Neural cell (in vitro differentiated cells): ENCODE data around the gene CDT1. TPM values are rescaled to one million over a fixed set of nuclear protein-coding genes. Genes with fewer than 3 reads are reported as not detected.

ENCODE experiments used
- H2AFZ ChIP-seq: fragments of 200-600, 300-800 bp; sonication (generic), shearing (Covaris generic); 2 replicates; pipeline ENCODE4 v1.6.0; 2014; ENCODE audit warnings: low read depth, mild to moderate bottlenecking, antibody characterized with exemption, low read length, moderate library complexity
- H3F3A ChIP-seq: fragments of 200-600 bp; shearing (Covaris generic); 2 replicates; pipeline ENCODE4 v1.6.1; 2016; ENCODE audit warnings: mild to moderate bottlenecking, moderate library complexity, mixed read lengths, antibody characterized with exemption, low read length; ENCODE audit not compliant: insufficient read depth, poor library complexity, severe bottlenecking
- H3K27ac ChIP-seq: fragments of 200-600, 300-800 bp; sonication (generic), shearing (Covaris generic); 2 replicates; pipeline ENCODE4 v1.5.1; 2014; ENCODE audit warnings: mild to moderate bottlenecking, low read length, moderate library complexity
- H3K27me3 ChIP-seq: fragments of 300-800, 200-600 bp; sonication (generic), shearing (Covaris generic); 2 replicates; pipeline ENCODE4 v1.6.0; 2014; ENCODE audit warnings: mild to moderate bottlenecking, low read depth, low read length, moderate library complexity; ENCODE audit not compliant: insufficient read depth
- H3K36me3 ChIP-seq: fragments of 300-800, 200-600 bp; sonication (generic), shearing (Covaris generic); 2 replicates; pipeline ENCODE4 v1.5.1; 2014; ENCODE audit warnings: mild to moderate bottlenecking, antibody characterized with exemption, low read length, moderate library complexity; ENCODE audit not compliant: insufficient read depth
- H3K4me2 ChIP-seq: fragments of 300-800, 200-600 bp; sonication (generic), shearing (Covaris generic); 2 replicates; pipeline ENCODE4 v1.6.0; 2014; ENCODE audit warnings: mild to moderate bottlenecking, low read length
- H3K4me3 ChIP-seq: fragments of 300-800, 200-600 bp; sonication (generic), shearing (Covaris generic); 2 replicates; pipeline ENCODE4 v1.5.1; 2014; ENCODE audit warnings: mild to moderate bottlenecking, low read length, moderate library complexity
- H3K79me2 ChIP-seq: fragments of 200-600 bp; shearing (Covaris generic); replicated peaks from 2 replicates; pipeline ENCODE4 v1.6.0; 2014; ENCODE audit warnings: mild to moderate bottlenecking, low read length, moderate library complexity; ENCODE audit not compliant: insufficient read depth
- H3K9ac ChIP-seq: fragments of 300-800, 200-600 bp; sonication (generic), shearing (Covaris generic); 2 replicates; pipeline ENCODE4 v1.6.1; 2016; ENCODE audit warnings: mild to moderate bottlenecking, low read length, mixed read lengths
- H3K9me2 ChIP-seq: fragments of 200-600 bp; shearing (Covaris generic); 2 replicates; pipeline ENCODE4 v1.6.1; 2016; ENCODE audit warnings: mild to moderate bottlenecking, low read length, mixed read lengths; ENCODE audit not compliant: insufficient read depth
- H3K9me3 ChIP-seq: fragments of 200-600, 300-800 bp; sonication (generic), shearing (Covaris generic); 2 replicates; pipeline ENCODE4 v1.6.1; 2016; ENCODE audit warnings: mild to moderate bottlenecking, mixed run types, low read length, moderate library complexity, mixed read lengths
- H4K20me1 ChIP-seq: fragments of 200-600 bp; shearing (Covaris generic); 2 replicates; pipeline ENCODE4 v1.6.1; 2016; ENCODE audit warnings: mild to moderate bottlenecking, mixed run types; ENCODE audit not compliant: insufficient read depth
- EP300 ChIP-seq: fragments of 450-650 bp; conservative IDR thresholded peaks from 2 replicates; pipeline ENCODE4 v1.6.1; 2014; ENCODE audit warnings: antibody characterized with exemption, mild to moderate bottlenecking, moderate library complexity; ENCODE audit not compliant: poor library complexity, severe bottlenecking
- MXI1 ChIP-seq: fragments of 450-650 bp; conservative IDR thresholded peaks from 2 replicates; pipeline ENCODE4 v1.6.1; 2014; ENCODE audit warnings: antibody characterized with exemption, mild to moderate bottlenecking; ENCODE audit not compliant: poor library complexity, severe bottlenecking
- POLR2AphosphoS5 ChIP-seq: IDR thresholded peaks from 2 replicates; pipeline ENCODE4 v1.6.1; 2012
- RAD21 ChIP-seq: fragments of 450-650 bp; conservative IDR thresholded peaks from 2 replicates; pipeline ENCODE4 v1.6.1; 2014; ENCODE audit warnings: antibody characterized with exemption, mild to moderate bottlenecking, moderate library complexity
- SMC3 ChIP-seq: fragments of 450-650 bp; conservative IDR thresholded peaks from 2 replicates; pipeline ENCODE4 v1.6.1; 2014; ENCODE audit warnings: antibody characterized with exemption, mild to moderate bottlenecking, moderate library complexity; ENCODE audit not compliant: poor library complexity
- TAF1 ChIP-seq: IDR thresholded peaks from 2 replicates; pipeline ENCODE4 v1.6.1; 2012; ENCODE audit warnings: low read depth
- polyA plus RNA-seq: library from polyadenylated mRNA; depleted of rRNA; stranded (reverse); fragments of >200 nt; gene quantifications from 2 replicates; pipeline ENCODE4 v1.2.3, GENCODE V29; 2014
- TF ChIP-seq, protein P1 (sequence below): fragments of 450-650 bp; IDR thresholded peaks from 2 replicates; pipeline ENCODE4 v1.5.1; 2014; ENCODE audit warnings: antibody characterized with exemption, mild to moderate bottlenecking, moderate library complexity; ENCODE audit not compliant: poor library complexity, severe bottlenecking
- TF ChIP-seq, protein P2 (sequence below): IDR thresholded peaks from 2 replicates; pipeline ENCODE4 v1.6.1; 2012; ENCODE audit warnings: borderline replicate concordance

CDT1 gene
- polyA plus RNA-seq, 1 donor from 2014 or later = 1.0 TPM

DNA sequence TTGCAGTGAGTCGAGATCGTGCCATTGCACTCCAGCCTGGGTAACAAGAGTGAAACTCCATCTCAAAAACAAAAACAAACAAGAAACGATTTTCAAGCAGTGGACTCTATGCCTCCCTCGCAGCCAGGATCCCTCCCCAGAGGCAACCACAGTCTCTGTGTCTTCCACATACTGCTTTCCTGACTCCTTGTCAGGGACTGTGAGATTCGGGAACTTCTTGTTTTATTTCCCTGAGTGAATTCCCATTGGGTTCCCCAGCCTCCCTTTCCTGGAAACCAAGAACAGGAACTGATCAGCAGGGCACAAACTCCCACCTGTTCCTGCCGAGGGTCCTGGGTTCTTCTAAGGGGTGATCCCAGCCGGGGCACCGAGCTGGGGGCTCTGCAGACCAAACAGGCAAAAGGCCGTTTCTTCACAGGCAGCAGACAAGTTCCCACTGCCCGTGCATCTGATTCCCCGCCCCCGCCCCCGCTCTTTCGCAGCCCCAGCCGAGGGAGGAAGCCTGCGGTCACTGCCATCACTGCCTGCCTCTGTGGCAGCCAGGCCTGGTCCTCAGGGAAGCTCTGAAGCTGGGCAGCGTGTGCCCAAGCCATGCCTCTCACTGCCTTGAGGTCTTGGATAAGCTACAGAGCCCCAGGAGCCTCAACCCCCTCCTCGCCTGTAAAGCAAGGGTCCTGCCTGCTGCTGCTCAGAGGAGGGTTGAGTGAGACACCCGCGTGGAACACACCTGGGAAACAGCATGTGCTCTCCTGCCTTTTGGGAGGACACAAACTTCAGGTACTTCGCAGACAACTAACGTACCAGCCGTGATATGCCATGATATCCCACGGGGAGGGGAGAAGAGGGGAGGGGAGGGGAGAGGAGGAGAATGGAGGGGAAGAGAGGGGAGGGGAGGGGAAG is 13.0 kb upstream of the CDT1 start:
- no peak overlapping the region for H3K4me3 ChIP-seq
- H3K9me3 ChIP-seq = no peaks in the 10 kb centered on the region
- H3K9ac ChIP-seq = no peak overlapping the region
- no peak overlapping the region for H3K27ac ChIP-seq
- H3K36me3 ChIP-seq = no peaks in the 10 kb centered on the region
- H3F3A ChIP-seq = no peaks in the 10 kb centered on the region
- no peaks in the 10 kb centered on the region for H3K9me2 ChIP-seq
- TF ChIP-seq MXI1 (no peak), TAF1 (no peak), RAD21 (no peak)
- H3K27me3 ChIP-seq = peaks cover 4% of the 10 kb centered on the region
- H3K4me2 ChIP-seq = no peak overlapping the region
- no peaks in the 10 kb centered on the region for H4K20me1 ChIP-seq
- H3K79me2 ChIP-seq = no peaks in the 10 kb centered on the region
- H2AFZ ChIP-seq = no peak overlapping the region

DNA sequence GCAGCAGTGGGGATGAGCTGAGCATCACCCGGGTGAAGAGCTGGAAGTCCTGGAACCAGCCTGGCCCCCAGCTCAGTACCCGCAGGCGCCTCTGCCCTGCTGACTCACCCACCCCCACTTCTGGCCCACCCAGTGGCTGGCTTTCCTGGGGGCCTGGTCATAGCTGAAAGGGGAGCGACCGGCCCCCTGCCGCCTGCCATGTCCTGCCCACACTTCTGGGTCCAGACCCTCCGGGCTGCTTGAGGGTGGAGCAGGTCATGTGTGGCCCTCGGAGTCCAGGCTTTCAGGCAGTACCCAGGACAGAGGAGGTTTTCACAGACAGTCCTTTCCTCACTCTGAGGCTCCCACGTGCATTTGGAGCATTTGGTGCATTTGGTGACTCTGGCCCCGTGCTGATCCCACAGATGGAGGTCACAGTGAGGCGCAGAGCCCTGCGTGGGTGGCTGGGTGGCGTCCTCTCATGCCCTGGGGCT is 11.5 kb upstream of the CDT1 start:
- Histone ChIP-seq H3K4me3 (no peak overlapping the region), H3K9me2 (no peaks in the 10 kb centered on the region), H3K9me3 (no peaks in the 10 kb centered on the region), H4K20me1 (no peaks in the 10 kb centered on the region), H3K36me3 (no peaks in the 10 kb centered on the region), H3K4me2 (no peak overlapping the region), H3F3A (no peaks in the 10 kb centered on the region), H2AFZ (no peak overlapping the region), H3K27ac (no peak overlapping the region), H3K9ac (no peak overlapping the region), H3K79me2 (no peaks in the 10 kb centered on the region), H3K27me3 (no peaks in the 10 kb centered on the region)
- no peak for TF ChIP-seq MXI1
- TF ChIP-seq, protein P1, sequence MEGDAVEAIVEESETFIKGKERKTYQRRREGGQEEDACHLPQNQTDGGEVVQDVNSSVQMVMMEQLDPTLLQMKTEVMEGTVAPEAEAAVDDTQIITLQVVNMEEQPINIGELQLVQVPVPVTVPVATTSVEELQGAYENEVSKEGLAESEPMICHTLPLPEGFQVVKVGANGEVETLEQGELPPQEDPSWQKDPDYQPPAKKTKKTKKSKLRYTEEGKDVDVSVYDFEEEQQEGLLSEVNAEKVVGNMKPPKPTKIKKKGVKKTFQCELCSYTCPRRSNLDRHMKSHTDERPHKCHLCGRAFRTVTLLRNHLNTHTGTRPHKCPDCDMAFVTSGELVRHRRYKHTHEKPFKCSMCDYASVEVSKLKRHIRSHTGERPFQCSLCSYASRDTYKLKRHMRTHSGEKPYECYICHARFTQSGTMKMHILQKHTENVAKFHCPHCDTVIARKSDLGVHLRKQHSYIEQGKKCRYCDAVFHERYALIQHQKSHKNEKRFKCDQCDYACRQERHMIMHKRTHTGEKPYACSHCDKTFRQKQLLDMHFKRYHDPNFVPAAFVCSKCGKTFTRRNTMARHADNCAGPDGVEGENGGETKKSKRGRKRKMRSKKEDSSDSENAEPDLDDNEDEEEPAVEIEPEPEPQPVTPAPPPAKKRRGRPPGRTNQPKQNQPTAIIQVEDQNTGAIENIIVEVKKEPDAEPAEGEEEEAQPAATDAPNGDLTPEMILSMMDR = no peak
- TF ChIP-seq POLR2AphosphoS5 = no peak
- TF ChIP-seq EP300 = no peak
- TF ChIP-seq SMC3 = no peak
- TF ChIP-seq, protein P2, sequence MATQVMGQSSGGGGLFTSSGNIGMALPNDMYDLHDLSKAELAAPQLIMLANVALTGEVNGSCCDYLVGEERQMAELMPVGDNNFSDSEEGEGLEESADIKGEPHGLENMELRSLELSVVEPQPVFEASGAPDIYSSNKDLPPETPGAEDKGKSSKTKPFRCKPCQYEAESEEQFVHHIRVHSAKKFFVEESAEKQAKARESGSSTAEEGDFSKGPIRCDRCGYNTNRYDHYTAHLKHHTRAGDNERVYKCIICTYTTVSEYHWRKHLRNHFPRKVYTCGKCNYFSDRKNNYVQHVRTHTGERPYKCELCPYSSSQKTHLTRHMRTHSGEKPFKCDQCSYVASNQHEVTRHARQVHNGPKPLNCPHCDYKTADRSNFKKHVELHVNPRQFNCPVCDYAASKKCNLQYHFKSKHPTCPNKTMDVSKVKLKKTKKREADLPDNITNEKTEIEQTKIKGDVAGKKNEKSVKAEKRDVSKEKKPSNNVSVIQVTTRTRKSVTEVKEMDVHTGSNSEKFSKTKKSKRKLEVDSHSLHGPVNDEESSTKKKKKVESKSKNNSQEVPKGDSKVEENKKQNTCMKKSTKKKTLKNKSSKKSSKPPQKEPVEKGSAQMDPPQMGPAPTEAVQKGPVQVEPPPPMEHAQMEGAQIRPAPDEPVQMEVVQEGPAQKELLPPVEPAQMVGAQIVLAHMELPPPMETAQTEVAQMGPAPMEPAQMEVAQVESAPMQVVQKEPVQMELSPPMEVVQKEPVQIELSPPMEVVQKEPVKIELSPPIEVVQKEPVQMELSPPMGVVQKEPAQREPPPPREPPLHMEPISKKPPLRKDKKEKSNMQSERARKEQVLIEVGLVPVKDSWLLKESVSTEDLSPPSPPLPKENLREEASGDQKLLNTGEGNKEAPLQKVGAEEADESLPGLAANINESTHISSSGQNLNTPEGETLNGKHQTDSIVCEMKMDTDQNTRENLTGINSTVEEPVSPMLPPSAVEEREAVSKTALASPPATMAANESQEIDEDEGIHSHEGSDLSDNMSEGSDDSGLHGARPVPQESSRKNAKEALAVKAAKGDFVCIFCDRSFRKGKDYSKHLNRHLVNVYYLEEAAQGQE = no peak
